KMS-11 (cell line): Measurements from ENCODE around the gene CRY2.

Experiments used
- H2AFZ ChIP-seq: fragments of 200-600 bp; sonication (generic); 2 replicates; pipeline ENCODE4 v1.6.1; 2016; ENCODE audit warnings: antibody characterized with exemption, mixed run types, low read depth
- H3K27ac ChIP-seq: fragments of 200-600 bp; sonication (generic); 2 replicates; pipeline ENCODE4 v1.6.1; 2016; ENCODE audit warnings: mild to moderate bottlenecking, mixed run types
- H3K27me3 ChIP-seq: fragments of 200-600 bp; sonication (generic); 2 replicates; pipeline ENCODE4 v1.6.1; 2017; ENCODE audit warnings: mild to moderate bottlenecking, low read depth, mixed run types, moderate library complexity; ENCODE audit not compliant: insufficient read depth
- H3K36me3 ChIP-seq: fragments of 200-600 bp; sonication (generic); 2 replicates; pipeline ENCODE4 v1.6.1; 2017; ENCODE audit warnings: mild to moderate bottlenecking, mixed run types; ENCODE audit not compliant: insufficient read depth
- H3K4me1 ChIP-seq: fragments of 200-600 bp; sonication (generic); 2 replicates; pipeline ENCODE4 v1.6.1; 2016; ENCODE audit warnings: mild to moderate bottlenecking, low read depth, mixed run types; ENCODE audit not compliant: poor library complexity, severe bottlenecking
- H3K4me2 ChIP-seq: fragments of 200-600 bp; sonication (generic); 2 replicates; pipeline ENCODE4 v1.7.0; 2016; ENCODE audit warnings: mild to moderate bottlenecking, mixed run types
- H3K4me3 ChIP-seq: fragments of 200-600 bp; sonication (generic); IDR thresholded peaks from 2 replicates; pipeline ENCODE4 v1.6.1; 2017; ENCODE audit warnings: low read depth, low read length, mixed read lengths; ENCODE audit not compliant: insufficient read depth
- H3K79me2 ChIP-seq: fragments of 200-600 bp; sonication (generic); 2 replicates; pipeline ENCODE4 v1.6.1; 2016; ENCODE audit warnings: low read depth, mixed run types; ENCODE audit not compliant: insufficient read depth
- H3K9ac ChIP-seq: fragments of 200-600 bp; sonication (generic); 2 replicates; pipeline ENCODE4 v1.6.1; 2016; ENCODE audit warnings: mild to moderate bottlenecking, mixed run types
- H4K20me1 ChIP-seq: fragments of 200-600 bp; sonication (generic); 2 replicates; pipeline ENCODE4 v1.6.1; 2016; ENCODE audit warnings: mild to moderate bottlenecking, mixed run types; ENCODE audit not compliant: insufficient read depth
- TF ChIP-seq, protein P1 (sequence below): fragments of 200-600 bp; sonication (generic); conservative IDR thresholded peaks from 2 replicates; pipeline ENCODE4 v1.6.1; 2017; ENCODE audit warnings: low read depth, mild to moderate bottlenecking, antibody characterized with exemption, low read length, moderate library complexity, mixed read lengths

The CRY2 gene

DNA sequence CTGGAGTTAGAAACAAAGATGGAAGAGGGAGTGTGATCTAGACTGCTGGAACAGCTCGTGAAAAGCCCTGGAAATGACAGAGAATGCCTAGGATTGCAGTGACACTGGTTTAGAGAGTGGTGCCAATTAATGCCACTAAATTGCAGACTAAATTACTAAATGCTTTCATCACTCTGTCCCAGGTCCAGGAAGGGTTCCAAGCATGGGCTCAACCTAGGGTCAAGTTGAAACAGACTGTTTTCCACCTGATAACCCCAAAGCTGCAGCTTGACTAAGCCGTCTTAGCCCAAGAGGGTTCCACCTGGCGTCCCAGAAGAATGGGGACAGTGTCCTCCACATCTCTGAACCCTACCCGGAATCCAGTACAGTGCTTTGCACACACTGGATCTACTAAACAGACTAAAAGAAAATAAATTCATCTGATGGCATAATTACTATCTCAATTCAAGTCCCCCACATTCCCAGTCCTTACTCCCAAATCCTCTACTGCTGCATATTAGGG is 1.1 kb upstream of the CRY2 start:
- TF ChIP-seq, protein P1, sequence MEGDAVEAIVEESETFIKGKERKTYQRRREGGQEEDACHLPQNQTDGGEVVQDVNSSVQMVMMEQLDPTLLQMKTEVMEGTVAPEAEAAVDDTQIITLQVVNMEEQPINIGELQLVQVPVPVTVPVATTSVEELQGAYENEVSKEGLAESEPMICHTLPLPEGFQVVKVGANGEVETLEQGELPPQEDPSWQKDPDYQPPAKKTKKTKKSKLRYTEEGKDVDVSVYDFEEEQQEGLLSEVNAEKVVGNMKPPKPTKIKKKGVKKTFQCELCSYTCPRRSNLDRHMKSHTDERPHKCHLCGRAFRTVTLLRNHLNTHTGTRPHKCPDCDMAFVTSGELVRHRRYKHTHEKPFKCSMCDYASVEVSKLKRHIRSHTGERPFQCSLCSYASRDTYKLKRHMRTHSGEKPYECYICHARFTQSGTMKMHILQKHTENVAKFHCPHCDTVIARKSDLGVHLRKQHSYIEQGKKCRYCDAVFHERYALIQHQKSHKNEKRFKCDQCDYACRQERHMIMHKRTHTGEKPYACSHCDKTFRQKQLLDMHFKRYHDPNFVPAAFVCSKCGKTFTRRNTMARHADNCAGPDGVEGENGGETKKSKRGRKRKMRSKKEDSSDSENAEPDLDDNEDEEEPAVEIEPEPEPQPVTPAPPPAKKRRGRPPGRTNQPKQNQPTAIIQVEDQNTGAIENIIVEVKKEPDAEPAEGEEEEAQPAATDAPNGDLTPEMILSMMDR, result no peak
- H3K27me3 ChIP-seq, result no peaks in the 10 kb centered on the region
- peaks cover 30% of the 10 kb centered on the region; the same call in 1 of the 2 replicates for H3K79me2 ChIP-seq
- H3K9ac ChIP-seq, result no peak overlapping the region
- H3K36me3 ChIP-seq, result no peaks in the 10 kb centered on the region
- no peak overlapping the region for H2AFZ ChIP-seq
- H3K27ac ChIP-seq, result no peak overlapping the region
- no peaks in the 10 kb centered on the region for H4K20me1 ChIP-seq
- H3K4me2 ChIP-seq, result no peak overlapping the region
- H3K4me1 ChIP-seq, result peaks cover 48% of the 10 kb centered on the region
- no peak overlapping the region for H3K4me3 ChIP-seq

DNA sequence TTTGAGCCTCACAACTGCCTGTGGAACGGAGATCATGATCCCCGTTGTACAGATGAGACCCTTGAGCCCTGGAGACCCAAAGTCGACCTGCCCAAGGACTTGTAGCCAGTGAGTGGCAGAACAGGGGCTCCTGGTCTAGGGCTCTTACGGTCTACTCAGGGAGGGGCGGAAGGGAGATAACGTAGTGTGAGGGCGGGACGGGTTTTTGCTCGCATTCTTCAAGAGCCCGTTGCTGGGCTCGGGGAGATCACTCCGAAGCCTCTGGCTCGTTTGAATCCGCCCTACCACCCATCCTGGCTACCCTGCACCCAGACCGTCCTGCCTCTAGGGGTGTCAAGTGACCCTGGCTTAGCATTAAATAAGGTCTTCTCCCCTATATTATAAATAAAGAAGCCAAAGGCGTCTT is 639 bp downstream of the CRY2 start:
- H3K27ac ChIP-seq, result peak overlapping the region; percentile 56
- peak overlapping the region; percentile 77; the same call in 1 of the 2 replicates for H2AFZ ChIP-seq
- peak overlapping the region; percentile 91 for H3K4me2 ChIP-seq
- TF ChIP-seq, protein P1, result 0 out of 2 replicates have a peak, but pooled peaks have one; percentile 17
- H3K36me3 ChIP-seq, result no peaks in the 10 kb centered on the region
- H3K27me3 ChIP-seq, result no peaks in the 10 kb centered on the region
- H3K9ac ChIP-seq, result peak overlapping the region; percentile 86
- H3K4me3 ChIP-seq, result no peak overlapping the region
- H3K4me1 ChIP-seq, result peaks cover 58% of the 10 kb centered on the region
- H3K79me2 ChIP-seq, result peaks cover 36% of the 10 kb centered on the region; the same call in 1 of the 2 replicates
- no peaks in the 10 kb centered on the region for H4K20me1 ChIP-seq

DNA sequence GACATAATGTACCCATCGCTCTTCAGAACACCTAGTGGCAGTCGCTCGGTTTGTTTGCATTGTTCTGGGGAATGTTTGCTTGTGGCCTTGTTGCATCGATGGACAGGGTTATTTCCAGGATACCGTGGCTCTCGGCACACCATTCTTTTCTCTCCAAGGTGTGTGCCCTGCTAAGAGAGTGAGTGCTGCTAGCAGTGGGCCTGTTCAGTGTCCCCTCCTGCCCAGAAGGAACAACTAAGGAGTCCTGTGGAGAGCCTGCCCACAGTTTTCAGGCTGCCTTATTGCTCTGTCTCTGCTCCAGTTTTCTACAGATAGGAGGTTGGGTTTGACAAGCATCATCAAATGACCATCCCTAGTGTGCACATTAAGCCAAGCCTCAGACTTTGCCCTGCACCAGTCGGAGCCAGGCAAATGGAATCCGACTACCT is 1.4 kb downstream of the CRY2 start:
- Histone ChIP-seq H3K4me2 (peak overlapping the region; percentile 91), H3K36me3 (no peaks in the 10 kb centered on the region), H3K79me2 (peaks cover 41% of the 10 kb centered on the region; the same call in 1 of the 2 replicates), H3K27me3 (no peaks in the 10 kb centered on the region), H3K9ac (no peak overlapping the region; the same call in 1 of the 2 replicates), H4K20me1 (no peaks in the 10 kb centered on the region), H2AFZ (no peak overlapping the region), H3K27ac (no peak overlapping the region), H3K4me3 (no peak overlapping the region), H3K4me1 (peaks cover 58% of the 10 kb centered on the region)
- TF ChIP-seq, protein P1, result no peak

DNA sequence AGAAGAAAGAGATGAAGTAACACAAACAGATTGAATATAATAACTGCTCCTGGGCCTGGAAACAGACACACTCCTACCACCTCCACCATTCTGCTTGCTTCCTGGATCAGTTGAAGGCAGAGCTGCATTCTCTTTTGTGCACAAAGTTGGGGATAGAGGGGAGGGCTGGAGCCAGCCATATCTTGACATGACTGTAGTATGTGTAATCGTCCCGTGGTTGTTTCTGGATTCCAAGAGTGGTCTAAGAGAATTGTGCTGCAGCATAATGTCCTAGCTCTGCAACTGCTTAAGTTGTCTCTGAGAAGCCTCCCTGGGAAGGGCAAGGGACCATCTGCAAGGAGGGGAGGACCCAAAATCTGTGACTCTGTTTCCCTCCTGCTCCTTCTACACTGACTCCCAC is 3.2 kb downstream of the CRY2 start:
- Histone ChIP-seq H3K4me3 (no peak overlapping the region), H3K4me1 (peaks cover 58% of the 10 kb centered on the region), H3K27me3 (no peaks in the 10 kb centered on the region), H3K4me2 (no peak overlapping the region), H2AFZ (no peak overlapping the region), H3K27ac (no peak overlapping the region), H3K9ac (no peak overlapping the region), H4K20me1 (no peaks in the 10 kb centered on the region), H3K36me3 (no peaks in the 10 kb centered on the region), H3K79me2 (peaks cover 54% of the 10 kb centered on the region; the same call in 1 of the 2 replicates)
- TF ChIP-seq, protein P1, result no peak
